ENCODE measurements around the gene PTH2R.
"Not testable (repeated sequence)": the region's sequence is repeated elsewhere in the genome, so short reads cannot be mapped to it uniquely, and the experiment has no call there.

DNA sequence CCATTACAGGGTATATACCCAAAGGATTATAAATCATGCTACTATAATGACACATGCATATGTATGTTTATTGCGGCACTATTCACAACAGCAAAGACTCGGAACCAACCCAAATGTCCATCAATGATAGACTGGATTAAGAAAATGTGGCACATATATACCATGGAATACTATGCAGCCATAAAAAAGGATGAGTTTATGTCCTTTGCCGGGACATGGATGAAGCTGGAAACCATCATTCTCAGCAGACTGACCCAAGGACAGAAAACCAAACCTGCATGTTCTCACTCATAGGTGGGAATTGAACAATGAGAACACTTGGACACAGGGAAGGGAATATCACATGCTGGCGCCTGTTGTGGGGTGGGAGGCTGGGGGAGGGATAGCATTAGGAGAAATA is 9.8 kb upstream of the PTH2R start:
- TF ChIP-seq, protein P1, sequence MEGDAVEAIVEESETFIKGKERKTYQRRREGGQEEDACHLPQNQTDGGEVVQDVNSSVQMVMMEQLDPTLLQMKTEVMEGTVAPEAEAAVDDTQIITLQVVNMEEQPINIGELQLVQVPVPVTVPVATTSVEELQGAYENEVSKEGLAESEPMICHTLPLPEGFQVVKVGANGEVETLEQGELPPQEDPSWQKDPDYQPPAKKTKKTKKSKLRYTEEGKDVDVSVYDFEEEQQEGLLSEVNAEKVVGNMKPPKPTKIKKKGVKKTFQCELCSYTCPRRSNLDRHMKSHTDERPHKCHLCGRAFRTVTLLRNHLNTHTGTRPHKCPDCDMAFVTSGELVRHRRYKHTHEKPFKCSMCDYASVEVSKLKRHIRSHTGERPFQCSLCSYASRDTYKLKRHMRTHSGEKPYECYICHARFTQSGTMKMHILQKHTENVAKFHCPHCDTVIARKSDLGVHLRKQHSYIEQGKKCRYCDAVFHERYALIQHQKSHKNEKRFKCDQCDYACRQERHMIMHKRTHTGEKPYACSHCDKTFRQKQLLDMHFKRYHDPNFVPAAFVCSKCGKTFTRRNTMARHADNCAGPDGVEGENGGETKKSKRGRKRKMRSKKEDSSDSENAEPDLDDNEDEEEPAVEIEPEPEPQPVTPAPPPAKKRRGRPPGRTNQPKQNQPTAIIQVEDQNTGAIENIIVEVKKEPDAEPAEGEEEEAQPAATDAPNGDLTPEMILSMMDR (IDR thresholded peaks at IDR 0.05), result not testable (repeated sequence)
- TF ChIP-seq POLR2A (IDR thresholded peaks at IDR 0.05), result not testable (repeated sequence)

All from right lobe of liver (tissue), 4 donors.